A549 (cell line): ENCODE measurements around the gene OR51T1. TPM values are rescaled to one million over a fixed set of nuclear protein-coding genes. Genes with fewer than 3 reads are reported as not detected.

Source experiments
- ATAC-seq, 2 experiments: fragments of 200-7000 bp in 1 of 2; fragments of >200 bp in 1 of 2; cut with Nextera tagmentation in 1 of 2; cut with Tn5 transposase in 1 of 2; 3 replicates each; pipeline versions ENCODE4 v1.8.0 to v1.9.1; 2018 to 2020; ENCODE audit warnings: mild to moderate bottlenecking in 1 of 2, moderate library complexity in 1 of 2
- CTCF ChIA-PET: fragments of 300-600 bp; sonication (Branson Sonifier 250); formaldehyde crosslinking; extraction: SDS; loops from one replicate; lab custom pipeline; 2021; ENCODE audit warnings: antibody characterized with exemption, inconsistent platforms; lab: Yijun Ruan, JAX
- POLR2A ChIA-PET: fragments of 350-600 bp; formaldehyde crosslinking; extraction: SDS; loops from one replicate; lab custom pipeline; 2021; ENCODE audit warnings: antibody characterized with exemption, inconsistent platforms; lab: Yijun Ruan, JAX
- DNase-seq, 2 experiments: peaks; one replicate each; pipeline versions ENCODE4 v3.0.0 to v3.0.0-alpha.2; 2011 to 2016; ENCODE audit warnings: low read depth in 1 of 2, low spot score in 1 of 2
- FAIRE-seq: peaks from 2 replicates; lab custom pipeline; 2011; peaks lifted over from hg19 to GRCh38; lab: Jason Lieb, UNC
- H3K27ac ChIP-seq, 2 experiments: fragments of >200 bp; sonication (Bioruptor Twin); formaldehyde crosslinking; 3 replicates each; pipeline ENCODE4 v1.5.1; 2016 to 2017
- H3K4me1 ChIP-seq: fragments of >200 bp; sonication (Bioruptor Twin); formaldehyde crosslinking; 3 replicates; pipeline ENCODE4 v1.6.1; 2016
- H3K4me2 ChIP-seq: fragments of >200 bp; sonication (Bioruptor Twin); formaldehyde crosslinking; 3 replicates; pipeline ENCODE4 v1.6.1; 2016
- H3K4me3 ChIP-seq: fragments of >200 bp; sonication (Bioruptor Twin); formaldehyde crosslinking; 3 replicates; pipeline ENCODE4 v1.5.1; 2016
- H3K9me3 ChIP-seq: fragments of >200 bp; sonication (Bioruptor Twin); formaldehyde crosslinking; 3 replicates; pipeline ENCODE4 v1.6.1; 2016
- CBX2 ChIP-seq: fragments of 200-600 bp; sonication (generic); IDR thresholded peaks from 2 replicates; pipeline ENCODE4 v1.6.1; 2016; ENCODE audit warnings: low read depth, mild to moderate bottlenecking, borderline replicate concordance
- CHD2 ChIP-seq: fragments of 150-350 bp; IDR thresholded peaks from 2 replicates; pipeline ENCODE4 v1.6.1; 2014; ENCODE audit warnings: low read length; ENCODE audit not compliant: partially characterized antibody
- CHD4 ChIP-seq: fragments of 200-600 bp; sonication (generic); IDR thresholded peaks from 2 replicates; pipeline ENCODE4 v1.6.1; 2016; ENCODE audit warnings: antibody characterized with exemption, mild to moderate bottlenecking, borderline replicate concordance
- CTCF ChIP-seq: fragments of >200 bp; sonication (Bioruptor Twin); formaldehyde crosslinking; IDR thresholded peaks from 3 replicates; pipeline ENCODE4 v1.5.1; 2016
- E2F6 ChIP-seq: IDR thresholded peaks from 2 replicates; pipeline ENCODE4 v1.6.1; 2012; ENCODE audit warnings: low read depth, borderline replicate concordance
- EHMT2 ChIP-seq: fragments of 200-600 bp; sonication (generic); IDR thresholded peaks from 2 replicates; pipeline ENCODE4 v1.6.1; 2016; ENCODE audit warnings: antibody characterized with exemption, low read depth, mild to moderate bottlenecking, moderate library complexity
- ELK1 ChIP-seq: fragments of 150-350 bp; IDR thresholded peaks from 2 replicates; pipeline ENCODE4 v1.6.1; 2014; ENCODE audit warnings: low read depth, mild to moderate bottlenecking, low read length
- ESRRA ChIP-seq: fragments of 150-350 bp; IDR thresholded peaks from 2 replicates; pipeline ENCODE4 v1.6.1; 2014; ENCODE audit warnings: mild to moderate bottlenecking, low read length, borderline replicate concordance
- FOSB ChIP-seq: fragments of 250-450 bp; sonication (Bioruptor Pico); IDR thresholded peaks from 2 replicates; pipeline ENCODE4 v1.5.0; 2020; ENCODE audit warnings: mild to moderate bottlenecking, moderate library complexity
- HEYL ChIP-seq: fragments of 250-450 bp; sonication (Bioruptor Pico); IDR thresholded peaks from 2 replicates; pipeline ENCODE4 v1.8.0; 2021; ENCODE audit warnings: mild to moderate bottlenecking, moderate library complexity
- PHF8 ChIP-seq: fragments of 200-600 bp; sonication (generic); IDR thresholded peaks from 2 replicates; pipeline ENCODE4 v1.6.1; 2016; ENCODE audit warnings: low read depth, mild to moderate bottlenecking, antibody characterized with exemption, moderate library complexity, borderline replicate concordance
- USF2 ChIP-seq: fragments of 450-650 bp; IDR thresholded peaks from 2 replicates; pipeline ENCODE4 v1.6.1; 2014; ENCODE audit warnings: antibody characterized with exemption
- ZFP36 ChIP-seq: fragments of 450-650 bp; IDR thresholded peaks from 2 replicates; pipeline ENCODE4 v1.6.1; 2014; ENCODE audit warnings: borderline replicate concordance; ENCODE audit not compliant: partially characterized antibody
- WGBS: methylation state at CpG from one replicate; pipeline ENCODE4 v1.1.6; 2017; ENCODE audit errors: missing lambda C conversion rate; 5-methylcytosine and 5-hydroxymethylcytosine counted together
- polyA plus RNA-seq, 4 experiments: library from polyadenylated mRNA; depleted of rRNA in 3 of 4; stranded (reverse); fragments of >200 nt; fragmentation: RNase III in 1 of 4; extraction: RNeasy Plus Mini Kit Qiagen cat#74134 plus additional on column Dnase treatment in 1 of 4; gene quantifications; 2 replicates in 3 of 4; 3 replicates in 1 of 4; pipeline ENCODE4 v1.2.3, GENCODE V29; 2011 to 2017

The OR51T1 gene
- polyA plus RNA-seq, 2 of the 4 experiments (the other 2 are of a cell fraction) = not detected

- TF ChIP-seq CTCF (no peak), ELK1 (no peak), CBX2 (no peak), HEYL (CRISPR knock-in tag) (no peak), E2F6 (no peak), FOSB (CRISPR knock-in tag) (no peak), USF2 (no peak), ZFP36 (no peak)
- TF ChIP-seq, all 56 proteins: peak for 0
Observed at GRCh38 chr11:4887591-4887990, 5.9 kb downstream of the OR51T1 start (continued).

GRCh38 chr11:4890279-4890678, 8.6 kb downstream of the OR51T1 start:
- no peak for DNase-seq
- Histone ChIP-seq H3K27ac (no peak overlapping the region), H3K4me1 (no peaks in the 10 kb centered on the region), H3K4me2 (no peak overlapping the region)
- whole genome bisulfite sequencing = 6% methylated on average over 2 of the region's 2 CpGs
- CTCF ChIA-PET = no interaction called here
- POLR2A ChIA-PET = no interaction called here
- no peak for TF ChIP-seq EHMT2
- TF ChIP-seq CHD2 = no peak
- TF ChIP-seq, all 56 proteins: peak for 0
- FAIRE-seq (no peak), ATAC-seq (no peak)
- no peaks in the 10 kb centered on the region for H3K9me3 ChIP-seq
- no peak overlapping the region for H3K4me3 ChIP-seq

- CTCF ChIA-PET = no interaction called here
Observed at GRCh38 chr11:4891996-4892640, 10.4 kb downstream of the OR51T1 start.

GRCh38 chr11:4903484-4903883, 21.8 kb downstream of the OR51T1 start, which contains the start of gene OR51A7:
TSS of gene OR51A7 (plus strand) at chr11:4903783. CDS start at chr11:4907370, 3,587 bp downstream.
- no peak within 1 kb of the TSS for H3K27ac ChIP-seq
- no peak within 1 kb of the TSS for H3K4me2 ChIP-seq
- no peaks in the 10 kb centered on the region for H3K9me3 ChIP-seq
- FAIRE-seq = no peak
- ChIA-PET POLR2A (no interaction called here), CTCF (no interaction called here)
- DNase-seq = no peak
- ATAC-seq = no peak
- no peak for TF ChIP-seq CHD4
- H3K4me1 ChIP-seq = no peaks in the 10 kb centered on the region
- H3K4me3 ChIP-seq = no peak within 1 kb of the TSS

More at GRCh38 chr11:4891996-4892640, 10.4 kb downstream of the OR51T1 start:
- DNase-seq (peak in 1 of 2 experiments; percentile 2), FAIRE-seq (no peak), ATAC-seq (peak in 1 of 2 experiments; percentile 68; a peak in 3 of 6 replicates)
- POLR2A ChIA-PET = no interaction called here
- TF ChIP-seq ESRRA = no peak
- no peak for TF ChIP-seq PHF8
- Histone ChIP-seq H3K4me1 (no peaks in the 10 kb centered on the region), H3K4me3 (no peak overlapping the region), H3K4me2 (no peak overlapping the region), H3K27ac (no peak overlapping the region), H3K9me3 (no peaks in the 10 kb centered on the region)
- 4% methylated on average over 1 of the region's 1 CpG for WGBS
